HepG2 (cell line): Measurements from ENCODE around the gene CHID1. TPM values are rescaled to one million over a fixed set of nuclear protein-coding genes. Genes with fewer than 3 reads are reported as not detected.

Source experiments
- CREB1 ChIP-seq, 2 experiments: fragments of 450-650 bp in 1 of 2; IDR thresholded peaks; 2 replicates each; pipeline ENCODE4 v1.6.1; 2016 to 2017; ENCODE audit warnings: control low read depth in 1 of 2, mild to moderate bottlenecking in 1 of 2, missing compliant biosample characterization in 1 of 2, missing genetic modification characterization in 1 of 2
- HNRNPH1 ChIP-seq: fragments of 200-400 bp; formaldehyde crosslinking; optimal IDR thresholded peaks from 2 replicates; pipeline ENCODE3; 2017; ENCODE audit warnings: mild to moderate bottlenecking, low read depth, low read length
- JDP2 ChIP-seq: sonication (generic); formaldehyde crosslinking; IDR thresholded peaks from 2 replicates; pipeline ENCODE4 v1.8.1; 2022; ENCODE audit warnings: missing genetic modification reagents, borderline replicate concordance
- KLF13 ChIP-seq: sonication (generic); formaldehyde crosslinking; IDR thresholded peaks from 2 replicates; pipeline ENCODE4 v1.4.0; 2020; ENCODE audit warnings: mild to moderate bottlenecking, missing genetic modification reagents
- TSC22D2 ChIP-seq: sonication (generic); formaldehyde crosslinking; IDR thresholded peaks from 2 replicates; pipeline ENCODE4 v1.5.1; 2020; ENCODE audit warnings: missing genetic modification reagents, mild to moderate bottlenecking, borderline replicate concordance
- ZNF20 ChIP-seq: sonication (generic); formaldehyde crosslinking; IDR thresholded peaks from 2 replicates; pipeline ENCODE4 v1.4.0; 2020; ENCODE audit warnings: mild to moderate bottlenecking, moderate library complexity, missing genetic modification reagents
- polyA plus RNA-seq, 8 experiments: library from polyadenylated mRNA; depleted of rRNA in 3 of 8; stranded (reverse) in 7 of 8; unstranded in 1 of 8; fragments of >200 nt; fragmentation: Illumina TruSeq in 4 of 8; extraction: Trizol in 4 of 8; gene quantifications; 2 replicates each; pipeline versions ENCODE4 v1.2.1 to v1.2.3, GENCODE V29; 2011 to 2016; ENCODE audit warnings: low read depth in 4 of 8, missing spikeins in 1 of 8, mixed read lengths in 1 of 8; ENCODE audit not compliant: insufficient read depth in 1 of 8
- total RNA-seq, 5 experiments: library from RNA; depleted of rRNA; stranded (reverse); fragments of >200 nt; fragmentation: Illumina TruSeq; extraction: Trizol; gene quantifications; 2 replicates each; pipeline ENCODE4 v1.2.3, GENCODE V29; 2016; ENCODE audit warnings: low read depth in 1 of 5
- TF ChIP-seq, protein P1 (sequence below): sonication (generic); formaldehyde crosslinking; IDR thresholded peaks from 2 replicates; pipeline ENCODE4 v1.5.0; 2020; ENCODE audit warnings: mild to moderate bottlenecking, missing genetic modification reagents, borderline replicate concordance
- TF ChIP-seq, protein P2 (sequence below): fragments of 450-650 bp; IDR thresholded peaks from 2 replicates; pipeline ENCODE4 v1.6.1; 2017
- TF ChIP-seq, protein P3 (sequence below): sonication (generic); formaldehyde crosslinking; IDR thresholded peaks from 2 replicates; pipeline ENCODE4 v1.8.1; 2023; ENCODE audit warnings: mild to moderate bottlenecking, missing genetic modification reagents, borderline replicate concordance
- TF ChIP-seq, protein P4 (sequence below): sonication (generic); formaldehyde crosslinking; IDR thresholded peaks from 2 replicates; pipeline ENCODE4 v1.5.1; 2020; ENCODE audit warnings: missing genetic modification reagents, mild to moderate bottlenecking, borderline replicate concordance
- TF ChIP-seq, protein P5 (sequence below): sonication (generic); formaldehyde crosslinking; IDR thresholded peaks from 2 replicates; pipeline ENCODE4 v1.4.0; 2020; ENCODE audit warnings: missing genetic modification reagents

Gene CHID1
- total and polyA plus RNA-seq, 2 of the 13 experiments (the other 11 are each of a cell fraction or from before 2014, with no cell fraction given), result 65.1 to 93.6 TPM

DNA sequence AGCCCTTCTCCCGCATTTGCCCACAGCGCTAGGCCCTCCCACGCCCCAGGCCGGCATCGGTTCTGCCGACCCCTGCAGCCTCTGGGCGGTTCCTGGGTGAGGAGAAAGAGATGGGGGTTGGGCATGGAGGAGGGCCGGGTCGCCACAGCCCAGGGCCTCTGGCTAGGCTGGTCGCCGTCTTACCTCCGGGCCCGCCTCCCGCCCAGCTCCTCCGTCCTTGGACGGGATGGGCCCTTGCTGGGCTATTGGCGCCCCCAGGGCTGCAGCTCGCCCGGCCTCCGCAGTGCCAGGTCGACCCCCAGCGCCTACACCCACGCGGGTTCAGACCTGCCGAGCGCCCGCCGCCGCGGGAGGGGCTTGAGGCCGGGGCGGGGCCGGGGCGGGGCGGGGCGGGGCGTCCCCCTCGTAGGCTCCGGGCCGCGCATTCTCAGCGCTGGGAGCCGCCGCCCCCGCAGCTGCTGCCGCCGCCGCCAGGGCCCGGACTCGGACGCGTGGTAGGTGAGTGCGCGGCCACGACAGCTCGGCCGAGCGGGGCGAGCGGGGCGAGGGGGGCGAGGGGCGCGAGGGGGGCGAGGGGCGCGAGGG, 78.0 kb downstream of the CHID1 start, which contains the start of gene CD151 (continued):
- TF ChIP-seq, protein P1, sequence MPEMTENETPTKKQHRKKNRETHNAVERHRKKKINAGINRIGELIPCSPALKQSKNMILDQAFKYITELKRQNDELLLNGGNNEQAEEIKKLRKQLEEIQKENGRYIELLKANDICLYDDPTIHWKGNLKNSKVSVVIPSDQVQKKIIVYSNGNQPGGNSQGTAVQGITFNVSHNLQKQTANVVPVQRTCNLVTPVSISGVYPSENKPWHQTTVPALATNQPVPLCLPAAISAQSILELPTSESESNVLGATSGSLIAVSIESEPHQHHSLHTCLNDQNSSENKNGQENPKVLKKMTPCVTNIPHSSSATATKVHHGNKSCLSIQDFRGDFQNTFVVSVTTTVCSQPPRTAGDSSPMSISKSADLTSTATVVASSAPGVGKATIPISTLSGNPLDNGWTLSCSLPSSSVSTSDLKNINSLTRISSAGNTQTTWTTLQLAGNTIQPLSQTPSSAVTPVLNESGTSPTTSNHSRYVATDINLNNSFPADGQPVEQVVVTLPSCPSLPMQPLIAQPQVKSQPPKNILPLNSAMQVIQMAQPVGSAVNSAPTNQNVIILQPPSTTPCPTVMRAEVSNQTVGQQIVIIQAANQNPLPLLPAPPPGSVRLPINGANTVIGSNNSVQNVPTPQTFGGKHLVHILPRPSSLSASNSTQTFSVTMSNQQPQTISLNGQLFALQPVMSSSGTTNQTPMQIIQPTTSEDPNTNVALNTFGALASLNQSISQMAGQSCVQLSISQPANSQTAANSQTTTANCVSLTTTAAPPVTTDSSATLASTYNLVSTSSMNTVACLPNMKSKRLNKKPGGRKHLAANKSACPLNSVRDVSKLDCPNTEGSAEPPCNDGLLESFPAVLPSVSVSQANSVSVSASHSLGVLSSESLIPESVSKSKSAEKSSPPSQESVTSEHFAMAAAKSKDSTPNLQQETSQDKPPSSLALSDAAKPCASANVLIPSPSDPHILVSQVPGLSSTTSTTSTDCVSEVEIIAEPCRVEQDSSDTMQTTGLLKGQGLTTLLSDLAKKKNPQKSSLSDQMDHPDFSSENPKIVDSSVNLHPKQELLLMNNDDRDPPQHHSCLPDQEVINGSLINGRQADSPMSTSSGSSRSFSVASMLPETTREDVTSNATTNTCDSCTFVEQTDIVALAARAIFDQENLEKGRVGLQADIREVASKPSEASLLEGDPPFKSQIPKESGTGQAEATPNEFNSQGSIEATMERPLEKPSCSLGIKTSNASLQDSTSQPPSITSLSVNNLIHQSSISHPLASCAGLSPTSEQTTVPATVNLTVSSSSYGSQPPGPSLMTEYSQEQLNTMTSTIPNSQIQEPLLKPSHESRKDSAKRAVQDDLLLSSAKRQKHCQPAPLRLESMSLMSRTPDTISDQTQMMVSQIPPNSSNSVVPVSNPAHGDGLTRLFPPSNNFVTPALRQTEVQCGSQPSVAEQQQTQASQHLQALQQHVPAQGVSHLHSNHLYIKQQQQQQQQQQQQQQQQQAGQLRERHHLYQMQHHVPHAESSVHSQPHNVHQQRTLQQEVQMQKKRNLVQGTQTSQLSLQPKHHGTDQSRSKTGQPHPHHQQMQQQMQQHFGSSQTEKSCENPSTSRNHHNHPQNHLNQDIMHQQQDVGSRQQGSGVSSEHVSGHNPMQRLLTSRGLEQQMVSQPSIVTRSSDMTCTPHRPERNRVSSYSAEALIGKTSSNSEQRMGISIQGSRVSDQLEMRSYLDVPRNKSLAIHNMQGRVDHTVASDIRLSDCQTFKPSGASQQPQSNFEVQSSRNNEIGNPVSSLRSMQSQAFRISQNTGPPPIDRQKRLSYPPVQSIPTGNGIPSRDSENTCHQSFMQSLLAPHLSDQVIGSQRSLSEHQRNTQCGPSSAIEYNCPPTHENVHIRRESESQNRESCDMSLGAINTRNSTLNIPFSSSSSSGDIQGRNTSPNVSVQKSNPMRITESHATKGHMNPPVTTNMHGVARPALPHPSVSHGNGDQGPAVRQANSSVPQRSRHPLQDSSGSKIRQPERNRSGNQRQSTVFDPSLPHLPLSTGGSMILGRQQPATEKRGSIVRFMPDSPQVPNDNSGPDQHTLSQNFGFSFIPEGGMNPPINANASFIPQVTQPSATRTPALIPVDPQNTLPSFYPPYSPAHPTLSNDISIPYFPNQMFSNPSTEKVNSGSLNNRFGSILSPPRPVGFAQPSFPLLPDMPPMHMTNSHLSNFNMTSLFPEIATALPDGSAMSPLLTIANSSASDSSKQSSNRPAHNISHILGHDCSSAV (CRISPR knock-in tag), result no peak
- no peak for TF ChIP-seq CREB1 (IDR thresholded peaks at IDR 0.05)
- TF ChIP-seq CREB1 (CRISPR knock-in tag; IDR thresholded peaks at IDR 0.05), result no peak
- TF ChIP-seq, protein P2, sequence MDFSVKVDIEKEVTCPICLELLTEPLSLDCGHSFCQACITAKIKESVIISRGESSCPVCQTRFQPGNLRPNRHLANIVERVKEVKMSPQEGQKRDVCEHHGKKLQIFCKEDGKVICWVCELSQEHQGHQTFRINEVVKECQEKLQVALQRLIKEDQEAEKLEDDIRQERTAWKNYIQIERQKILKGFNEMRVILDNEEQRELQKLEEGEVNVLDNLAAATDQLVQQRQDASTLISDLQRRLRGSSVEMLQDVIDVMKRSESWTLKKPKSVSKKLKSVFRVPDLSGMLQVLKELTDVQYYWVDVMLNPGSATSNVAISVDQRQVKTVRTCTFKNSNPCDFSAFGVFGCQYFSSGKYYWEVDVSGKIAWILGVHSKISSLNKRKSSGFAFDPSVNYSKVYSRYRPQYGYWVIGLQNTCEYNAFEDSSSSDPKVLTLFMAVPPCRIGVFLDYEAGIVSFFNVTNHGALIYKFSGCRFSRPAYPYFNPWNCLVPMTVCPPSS, result no peak
- TF ChIP-seq HNRNPH1, result no peak
- TF ChIP-seq JDP2 (CRISPR knock-in tag), result no peak
- no peak for TF ChIP-seq KLF13 (CRISPR knock-in tag)
- TF ChIP-seq, protein P3, sequence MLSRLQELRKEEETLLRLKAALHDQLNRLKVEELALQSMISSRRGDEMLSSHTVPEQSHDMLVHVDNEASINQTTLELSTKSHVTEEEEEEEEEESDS (CRISPR knock-in tag), result no peak
- TF ChIP-seq, protein P4, sequence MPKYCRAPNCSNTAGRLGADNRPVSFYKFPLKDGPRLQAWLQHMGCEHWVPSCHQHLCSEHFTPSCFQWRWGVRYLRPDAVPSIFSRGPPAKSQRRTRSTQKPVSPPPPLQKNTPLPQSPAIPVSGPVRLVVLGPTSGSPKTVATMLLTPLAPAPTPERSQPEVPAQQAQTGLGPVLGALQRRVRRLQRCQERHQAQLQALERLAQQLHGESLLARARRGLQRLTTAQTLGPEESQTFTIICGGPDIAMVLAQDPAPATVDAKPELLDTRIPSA (CRISPR knock-in tag), result no peak
- TF ChIP-seq, protein P5, sequence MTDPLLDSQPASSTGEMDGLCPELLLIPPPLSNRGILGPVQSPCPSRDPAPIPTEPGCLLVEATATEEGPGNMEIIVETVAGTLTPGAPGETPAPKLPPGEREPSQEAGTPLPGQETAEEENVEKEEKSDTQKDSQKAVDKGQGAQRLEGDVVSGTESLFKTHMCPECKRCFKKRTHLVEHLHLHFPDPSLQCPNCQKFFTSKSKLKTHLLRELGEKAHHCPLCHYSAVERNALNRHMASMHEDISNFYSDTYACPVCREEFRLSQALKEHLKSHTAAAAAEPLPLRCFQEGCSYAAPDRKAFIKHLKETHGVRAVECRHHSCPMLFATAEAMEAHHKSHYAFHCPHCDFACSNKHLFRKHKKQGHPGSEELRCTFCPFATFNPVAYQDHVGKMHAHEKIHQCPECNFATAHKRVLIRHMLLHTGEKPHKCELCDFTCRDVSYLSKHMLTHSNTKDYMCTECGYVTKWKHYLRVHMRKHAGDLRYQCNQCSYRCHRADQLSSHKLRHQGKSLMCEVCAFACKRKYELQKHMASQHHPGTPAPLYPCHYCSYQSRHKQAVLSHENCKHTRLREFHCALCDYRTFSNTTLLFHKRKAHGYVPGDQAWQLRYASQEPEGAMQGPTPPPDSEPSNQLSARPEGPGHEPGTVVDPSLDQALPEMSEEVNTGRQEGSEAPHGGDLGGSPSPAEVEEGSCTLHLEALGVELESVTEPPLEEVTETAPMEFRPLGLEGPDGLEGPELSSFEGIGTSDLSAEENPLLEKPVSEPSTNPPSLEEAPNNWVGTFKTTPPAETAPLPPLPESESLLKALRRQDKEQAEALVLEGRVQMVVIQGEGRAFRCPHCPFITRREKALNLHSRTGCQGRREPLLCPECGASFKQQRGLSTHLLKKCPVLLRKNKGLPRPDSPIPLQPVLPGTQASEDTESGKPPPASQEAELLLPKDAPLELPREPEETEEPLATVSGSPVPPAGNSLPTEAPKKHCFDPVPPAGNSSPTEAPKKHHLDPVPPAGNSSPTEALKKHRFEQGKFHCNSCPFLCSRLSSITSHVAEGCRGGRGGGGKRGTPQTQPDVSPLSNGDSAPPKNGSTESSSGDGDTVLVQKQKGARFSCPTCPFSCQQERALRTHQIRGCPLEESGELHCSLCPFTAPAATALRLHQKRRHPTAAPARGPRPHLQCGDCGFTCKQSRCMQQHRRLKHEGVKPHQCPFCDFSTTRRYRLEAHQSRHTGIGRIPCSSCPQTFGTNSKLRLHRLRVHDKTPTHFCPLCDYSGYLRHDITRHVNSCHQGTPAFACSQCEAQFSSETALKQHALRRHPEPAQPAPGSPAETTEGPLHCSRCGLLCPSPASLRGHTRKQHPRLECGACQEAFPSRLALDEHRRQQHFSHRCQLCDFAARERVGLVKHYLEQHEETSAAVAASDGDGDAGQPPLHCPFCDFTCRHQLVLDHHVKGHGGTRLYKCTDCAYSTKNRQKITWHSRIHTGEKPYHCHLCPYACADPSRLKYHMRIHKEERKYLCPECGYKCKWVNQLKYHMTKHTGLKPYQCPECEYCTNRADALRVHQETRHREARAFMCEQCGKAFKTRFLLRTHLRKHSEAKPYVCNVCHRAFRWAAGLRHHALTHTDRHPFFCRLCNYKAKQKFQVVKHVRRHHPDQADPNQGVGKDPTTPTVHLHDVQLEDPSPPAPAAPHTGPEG (CRISPR knock-in tag), result no peak
- TF ChIP-seq ZNF20, result no peak
- no peak for TF ChIP-seq TSC22D2 (CRISPR knock-in tag)
